Right lobe of liver (tissue), 4 donors: Measurements from ENCODE around the gene MPZL2.

Experiments used
- POLR2A ChIP-seq: fragments of 450-650 bp; IDR thresholded peaks from one replicate; pipeline ENCODE4 v1.6.1; 2017; ENCODE audit warnings: antibody characterized with exemption, mild to moderate bottlenecking
- TF ChIP-seq, protein P1 (sequence below), 4 donors: fragments of 200-600 bp in 3 of 4; fragments of 450-650 bp in 1 of 4; IDR thresholded peaks; one replicate each; pipeline versions ENCODE4 v1.5.1 to v1.8.0; 2016 to 2022; ENCODE audit warnings: antibody characterized with exemption in 4 of 4, mild to moderate bottlenecking in 2 of 4
- donor health status: DM: no; HTN: no; CAD: no.
- donor health status: DM: no; HTN: no; CAD: no.
- donor health status: DM: no; HTN: yes; CAD: no.

DNA sequence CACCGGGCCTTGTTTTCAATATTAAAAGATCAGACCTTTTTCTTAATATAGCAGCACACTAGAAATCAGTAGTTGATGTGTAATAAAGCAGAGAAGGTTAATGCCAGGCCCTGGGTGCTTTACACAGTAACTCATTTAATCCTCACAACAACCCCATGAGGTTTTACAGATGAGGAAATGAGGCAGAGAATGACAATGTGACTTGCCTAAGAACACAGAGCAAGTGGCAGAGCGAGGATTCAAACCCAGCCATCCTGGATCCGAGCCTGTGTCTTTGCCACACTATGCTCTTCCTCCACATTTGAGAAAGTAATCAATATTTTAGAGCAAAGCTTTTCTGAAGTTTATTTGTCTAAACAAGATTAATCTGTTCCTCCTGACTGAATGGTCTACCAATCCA is 46.5 kb downstream of the MPZL2 start:
- TF ChIP-seq, protein P1, sequence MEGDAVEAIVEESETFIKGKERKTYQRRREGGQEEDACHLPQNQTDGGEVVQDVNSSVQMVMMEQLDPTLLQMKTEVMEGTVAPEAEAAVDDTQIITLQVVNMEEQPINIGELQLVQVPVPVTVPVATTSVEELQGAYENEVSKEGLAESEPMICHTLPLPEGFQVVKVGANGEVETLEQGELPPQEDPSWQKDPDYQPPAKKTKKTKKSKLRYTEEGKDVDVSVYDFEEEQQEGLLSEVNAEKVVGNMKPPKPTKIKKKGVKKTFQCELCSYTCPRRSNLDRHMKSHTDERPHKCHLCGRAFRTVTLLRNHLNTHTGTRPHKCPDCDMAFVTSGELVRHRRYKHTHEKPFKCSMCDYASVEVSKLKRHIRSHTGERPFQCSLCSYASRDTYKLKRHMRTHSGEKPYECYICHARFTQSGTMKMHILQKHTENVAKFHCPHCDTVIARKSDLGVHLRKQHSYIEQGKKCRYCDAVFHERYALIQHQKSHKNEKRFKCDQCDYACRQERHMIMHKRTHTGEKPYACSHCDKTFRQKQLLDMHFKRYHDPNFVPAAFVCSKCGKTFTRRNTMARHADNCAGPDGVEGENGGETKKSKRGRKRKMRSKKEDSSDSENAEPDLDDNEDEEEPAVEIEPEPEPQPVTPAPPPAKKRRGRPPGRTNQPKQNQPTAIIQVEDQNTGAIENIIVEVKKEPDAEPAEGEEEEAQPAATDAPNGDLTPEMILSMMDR (IDR thresholded peaks at IDR 0.05): no peak
- TF ChIP-seq POLR2A: no peak
